NCI-H446 treated with DMSO at 0.1 percent for 48 hours (cell line): ENCODE data around the gene ZNF423.
"Not testable (repeated sequence)": the region's sequence is repeated elsewhere in the genome, so short reads cannot be mapped to it uniquely, and the experiment has no call there.

Experiments
- DNase-seq: peaks from one replicate; lab custom pipeline; 2025; lab: John Stamatoyannopoulos, UW

ZNF423 gene

DNA sequence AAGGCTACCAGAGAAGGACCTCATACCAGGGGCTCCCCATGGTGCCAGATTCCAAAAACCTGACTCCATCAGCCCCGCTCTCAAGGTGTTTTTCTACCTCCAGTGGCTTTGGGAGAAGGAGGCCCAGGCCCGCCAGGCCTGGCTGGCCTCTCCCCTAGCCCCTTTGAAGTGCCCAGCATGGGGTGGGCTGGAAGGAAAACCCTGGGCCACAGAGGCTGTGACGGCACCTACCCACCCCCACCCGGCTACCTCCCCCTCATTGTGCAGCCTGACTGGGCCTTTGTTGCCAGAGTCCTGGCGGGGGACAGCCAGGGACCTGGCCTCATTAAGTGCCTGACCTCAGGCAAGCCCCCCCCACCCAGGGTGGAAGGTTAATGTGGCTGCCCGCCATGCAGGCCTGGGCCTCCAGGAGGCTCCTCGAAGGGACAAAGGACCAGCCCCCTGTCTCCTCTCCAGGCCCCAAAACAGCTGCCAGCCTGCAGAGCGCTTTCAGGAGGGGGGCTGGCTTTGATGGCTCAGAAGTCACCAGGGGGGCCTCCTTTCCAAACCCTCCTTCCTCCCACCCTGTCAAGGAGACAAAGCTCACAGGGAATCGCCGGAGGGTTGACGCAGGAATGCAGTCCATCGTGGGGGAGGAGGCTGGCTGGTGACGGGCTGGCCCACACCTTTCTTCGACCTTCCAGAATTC, 159.4 kb downstream of the ZNF423 start:
- no peak for DNase-seq

DNA sequence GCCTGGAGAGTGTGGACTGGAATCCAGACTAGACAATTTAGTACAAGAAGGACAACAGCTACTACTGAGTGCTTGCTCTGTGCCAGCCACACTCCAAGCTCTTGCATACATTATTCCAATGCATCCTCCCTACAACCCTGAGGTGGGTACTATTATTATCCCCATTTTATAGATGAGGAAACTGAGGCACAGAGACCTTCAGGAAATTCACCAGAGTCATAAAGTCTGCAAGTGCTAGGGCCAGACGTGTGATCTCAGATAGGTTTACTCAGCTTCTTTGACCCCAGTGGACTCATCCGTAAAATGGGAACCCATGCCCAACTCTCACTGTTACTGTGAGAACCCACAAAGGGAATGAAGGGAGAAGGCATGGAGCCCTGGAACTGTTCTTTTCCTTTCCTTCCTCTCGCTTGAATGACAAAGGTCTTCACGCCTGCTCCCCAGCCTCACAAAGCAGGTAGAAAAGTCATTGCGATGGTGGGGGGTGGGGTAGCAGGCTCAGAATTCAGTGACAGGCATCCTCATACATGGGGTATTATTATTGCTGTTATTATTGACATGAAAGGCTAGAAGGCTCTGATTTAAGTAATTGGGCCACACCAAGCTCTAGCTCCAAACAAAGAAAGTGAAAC, 160.0 kb downstream of the ZNF423 start:
- DNase-seq, result no peak

DNA sequence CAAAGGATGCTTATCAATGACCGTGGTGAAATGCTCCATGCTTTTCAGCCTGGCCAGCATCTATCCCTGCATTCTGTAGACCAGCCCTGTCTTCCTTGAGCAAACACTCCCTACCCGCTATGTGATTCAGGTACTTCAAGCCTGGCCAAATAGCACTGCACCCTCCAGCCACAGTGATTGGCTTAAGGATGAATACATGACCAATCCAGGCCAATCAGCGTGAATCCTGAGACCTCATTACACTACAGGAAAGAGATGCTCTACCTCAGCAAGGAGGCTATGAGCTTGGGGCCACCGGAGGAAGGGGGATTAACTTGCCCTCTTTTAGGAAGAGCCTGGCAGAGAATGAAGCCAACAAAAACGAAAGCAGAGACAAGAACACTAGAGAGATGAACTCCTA, 162.5 kb downstream of the ZNF423 start:
- no peak for DNase-seq

DNA sequence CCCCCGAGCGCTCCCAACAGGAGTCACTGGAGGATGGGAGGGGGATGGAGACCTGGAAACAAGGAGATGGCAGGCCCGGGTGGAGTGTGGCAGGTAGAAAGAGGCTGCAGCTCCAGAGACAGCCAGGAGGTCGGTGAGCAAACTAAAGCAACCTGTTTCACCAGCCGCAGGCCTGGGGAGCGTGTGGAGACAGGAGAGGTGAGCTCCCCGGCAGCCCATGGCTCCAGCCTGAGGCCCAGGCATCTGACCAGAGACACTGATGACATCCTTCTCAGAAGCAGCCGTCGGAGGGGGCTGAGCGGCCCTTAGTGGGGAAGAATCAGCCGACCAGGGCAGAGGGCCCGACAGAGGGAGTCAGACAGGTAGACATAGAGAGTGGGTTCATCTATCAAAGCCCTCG, 165.1 kb downstream of the ZNF423 start:
- no peak for DNase-seq

DNA sequence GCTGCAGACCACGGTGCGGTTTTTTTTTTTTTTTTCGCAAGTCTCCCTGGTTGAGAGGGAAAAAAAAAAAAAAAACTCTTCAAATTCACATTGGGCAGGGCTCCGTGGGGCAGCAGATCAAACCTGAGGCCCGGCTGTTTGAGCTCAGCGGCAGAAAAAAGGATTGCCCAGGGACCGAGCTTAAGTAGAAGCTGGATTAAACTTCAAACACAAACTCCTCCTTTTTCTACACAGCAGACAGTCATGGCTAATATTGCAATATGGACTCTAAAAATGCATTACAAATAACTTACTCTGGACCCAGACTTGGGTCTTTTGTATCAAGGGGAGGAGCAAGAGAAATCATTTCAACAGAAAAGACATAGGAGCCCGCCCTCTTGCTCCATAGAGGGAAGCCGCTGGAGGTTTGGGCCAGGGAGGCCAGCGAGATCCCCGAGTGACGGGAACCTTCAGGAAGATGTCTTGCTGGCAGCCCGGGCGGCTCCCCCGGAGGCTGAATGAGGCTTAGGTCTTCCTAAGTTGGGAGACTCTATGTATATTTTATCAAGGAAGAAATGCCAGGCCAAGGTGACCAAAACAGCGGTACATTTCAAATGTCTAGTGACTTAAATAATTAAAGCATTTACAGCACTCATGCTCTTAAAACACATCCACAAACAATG, 167.7 kb downstream of the ZNF423 start:
- DNase-seq, result no peak

DNA sequence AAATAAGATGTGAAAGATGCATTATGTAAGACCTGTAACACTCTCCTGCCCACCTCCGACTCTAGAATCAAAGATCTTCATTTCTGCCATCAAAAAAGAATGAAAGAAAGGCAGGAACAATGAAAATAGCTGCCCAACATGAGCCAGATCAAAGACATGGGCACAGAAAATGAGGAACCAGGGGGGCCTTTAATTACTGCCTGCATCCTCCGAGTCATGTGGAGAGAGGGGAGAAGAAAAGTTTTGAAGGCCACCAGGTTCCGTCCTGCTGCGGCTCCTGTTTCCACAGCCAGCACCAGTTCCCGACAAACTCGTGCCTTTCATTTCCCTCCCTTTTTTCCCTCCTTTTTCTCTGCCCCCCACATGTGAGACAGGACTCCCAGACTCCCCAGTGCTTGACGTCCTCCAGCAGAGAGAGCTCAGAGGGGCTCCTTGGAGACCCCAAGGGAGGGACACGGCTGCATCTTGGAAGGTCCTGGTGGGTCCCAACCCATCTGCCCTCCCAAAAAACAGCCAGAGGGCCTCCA, 168.4 kb downstream of the ZNF423 start:
- no peak for DNase-seq

DNA sequence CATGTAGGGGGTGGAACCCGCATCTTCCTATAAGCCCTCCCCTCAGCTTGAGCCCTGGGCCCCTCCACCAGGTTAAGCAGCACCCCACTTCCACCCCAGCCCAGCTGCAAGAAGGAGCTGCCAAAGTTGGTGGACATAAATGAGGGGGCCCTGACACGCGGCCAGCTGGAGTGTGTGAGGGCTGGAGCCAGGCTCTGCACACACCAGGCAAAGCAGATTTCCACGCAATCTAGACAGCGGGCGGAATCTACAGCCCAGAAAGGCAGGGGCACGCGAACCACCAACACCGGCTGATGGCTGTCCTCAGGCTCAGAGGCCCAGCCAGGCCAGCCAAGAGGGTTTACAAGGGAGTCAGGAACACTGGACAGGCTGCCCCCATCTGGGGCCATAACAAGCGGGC, 171.2 kb downstream of the ZNF423 start:
- no peak for DNase-seq

DNA sequence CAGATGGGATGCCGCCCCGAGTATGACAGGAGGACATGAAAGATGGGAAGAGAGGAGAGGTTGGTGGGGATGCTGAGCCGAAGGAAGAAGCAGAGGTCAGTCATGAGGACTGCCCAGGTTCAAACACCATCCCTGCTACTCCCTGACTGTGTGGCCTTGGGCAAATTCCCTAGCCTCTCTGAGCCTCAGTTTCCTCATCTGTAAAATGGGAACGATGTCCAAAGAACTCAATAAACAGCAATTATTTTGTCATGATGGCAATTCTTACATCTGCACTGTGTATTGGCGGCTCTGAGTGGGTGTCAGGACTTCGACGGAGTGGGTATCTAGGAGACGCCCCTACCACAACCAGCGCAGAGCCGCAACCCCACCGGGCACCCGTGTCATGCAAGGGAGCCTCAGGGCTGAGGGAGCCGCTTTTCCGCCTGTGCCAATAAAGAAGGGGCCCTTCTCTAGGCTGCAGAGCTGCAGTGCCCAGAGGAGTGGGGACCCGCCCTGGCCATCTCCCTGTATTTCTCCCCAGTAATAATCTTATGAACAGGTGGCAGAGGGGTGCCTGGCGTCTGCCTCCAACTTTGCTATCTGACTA, 173.2 kb downstream of the ZNF423 start:
- no peak for DNase-seq

DNA sequence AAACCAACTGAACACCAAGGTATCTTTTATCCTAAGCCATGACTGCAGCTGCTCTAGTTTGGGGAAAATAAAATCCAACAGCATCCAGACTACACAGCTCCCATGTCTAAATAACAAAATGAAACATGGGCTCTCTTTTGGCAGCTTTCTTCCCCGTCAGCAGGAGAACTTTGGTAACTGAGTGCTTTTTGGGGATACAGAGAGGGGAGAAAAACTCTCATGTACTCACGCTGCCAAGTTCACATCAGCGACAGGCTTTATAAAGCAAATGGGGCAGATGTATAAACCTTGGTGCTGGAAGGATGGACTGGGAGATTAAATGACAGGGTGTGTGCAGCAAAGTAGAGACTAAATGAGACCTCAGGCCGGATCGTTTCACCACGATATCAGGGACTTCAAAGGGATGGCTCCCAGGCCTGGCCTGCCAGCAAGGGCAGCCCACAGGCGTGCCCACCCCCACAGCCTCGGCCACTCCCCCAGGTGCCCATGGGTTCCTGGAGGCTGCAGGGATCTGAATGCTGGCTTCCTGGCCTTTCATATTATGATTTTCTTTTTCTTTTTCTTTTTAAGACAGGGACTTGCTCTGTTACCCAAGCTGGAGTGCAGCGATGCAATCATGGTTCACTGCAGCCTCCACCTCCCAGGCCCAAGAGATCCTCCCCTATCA, 174.6 kb downstream of the ZNF423 start:
- DNase-seq, result no peak

DNA sequence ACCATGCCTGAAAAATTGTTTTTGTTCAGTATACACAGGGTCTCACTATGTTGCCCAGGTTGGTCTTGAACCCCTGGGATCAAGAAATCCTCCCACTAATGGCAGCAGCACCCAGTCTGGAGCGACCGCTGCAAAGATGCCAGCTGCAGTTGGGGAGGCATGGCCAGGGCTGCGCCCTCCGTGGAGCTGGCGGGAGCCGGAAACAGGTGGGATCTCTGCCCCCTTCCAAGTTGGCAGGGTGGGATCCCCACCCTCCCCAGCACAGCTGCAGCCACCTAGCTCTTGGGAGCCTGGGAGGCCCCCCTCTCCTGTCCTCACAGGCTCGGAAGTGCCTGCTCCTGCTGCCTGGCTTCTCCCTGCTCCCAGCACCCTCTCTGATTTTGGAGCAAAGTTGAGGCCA, 176.8 kb downstream of the ZNF423 start:
- no peak for DNase-seq

DNA sequence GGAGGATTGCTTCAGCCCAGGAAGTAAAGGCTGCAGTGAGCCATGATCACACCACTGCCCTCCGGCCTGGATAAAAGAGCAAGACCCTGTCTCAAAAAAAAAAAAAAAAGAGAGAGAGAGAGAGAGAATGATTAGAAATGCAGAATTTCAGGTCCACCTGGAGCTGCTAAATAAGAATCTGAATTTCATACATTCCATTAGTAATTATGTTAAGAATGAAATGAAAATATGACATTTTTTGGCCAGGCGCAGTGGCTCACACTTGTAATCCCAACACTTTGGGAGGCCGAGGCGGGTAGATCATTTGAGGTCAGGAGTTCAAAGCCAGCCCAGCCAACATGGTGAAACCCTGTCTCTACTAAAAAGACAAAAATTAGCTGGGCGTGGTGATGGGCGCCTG, 178.3 kb downstream of the ZNF423 start:
- DNase-seq, result not testable (repeated sequence)

DNA sequence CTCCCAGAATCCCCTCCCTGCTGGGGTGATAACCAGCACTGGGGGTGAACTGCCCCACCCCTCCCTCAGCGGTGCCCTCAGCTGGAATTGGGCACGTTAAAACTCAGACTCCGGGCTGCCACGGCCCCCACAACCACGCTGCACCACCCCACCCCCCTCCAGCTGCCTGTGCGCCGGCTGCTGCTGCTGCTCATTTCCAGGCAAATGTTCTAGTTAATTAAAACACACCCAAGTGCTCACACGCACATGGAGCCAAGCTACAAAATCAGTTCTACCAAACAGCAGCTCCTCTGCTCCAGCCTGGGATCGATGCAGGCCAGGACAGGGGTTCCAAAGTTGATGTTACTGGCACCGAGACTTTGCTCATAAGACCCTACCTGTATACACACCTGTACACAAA, 180.5 kb downstream of the ZNF423 start:
- DNase-seq, result no peak

DNA sequence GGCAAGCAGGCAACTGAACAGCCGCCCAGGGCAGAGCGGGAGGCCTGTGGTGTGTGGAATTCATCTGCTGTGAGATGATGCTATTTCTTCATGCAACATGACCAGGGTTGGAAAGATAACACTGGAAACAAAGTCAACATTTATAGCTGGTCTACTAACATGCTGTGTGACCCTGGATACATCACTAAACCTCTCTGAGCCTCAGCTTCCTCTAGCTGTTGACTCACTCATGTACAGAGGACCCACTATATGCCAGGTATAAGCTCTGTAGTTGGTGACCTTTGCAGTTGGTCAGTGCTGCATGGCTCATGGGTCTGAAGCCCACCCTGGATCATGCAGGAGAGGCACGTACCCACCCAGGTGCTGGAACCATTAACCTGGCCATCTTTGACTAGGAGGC, 180.9 kb downstream of the ZNF423 start:
- no peak for DNase-seq

DNA sequence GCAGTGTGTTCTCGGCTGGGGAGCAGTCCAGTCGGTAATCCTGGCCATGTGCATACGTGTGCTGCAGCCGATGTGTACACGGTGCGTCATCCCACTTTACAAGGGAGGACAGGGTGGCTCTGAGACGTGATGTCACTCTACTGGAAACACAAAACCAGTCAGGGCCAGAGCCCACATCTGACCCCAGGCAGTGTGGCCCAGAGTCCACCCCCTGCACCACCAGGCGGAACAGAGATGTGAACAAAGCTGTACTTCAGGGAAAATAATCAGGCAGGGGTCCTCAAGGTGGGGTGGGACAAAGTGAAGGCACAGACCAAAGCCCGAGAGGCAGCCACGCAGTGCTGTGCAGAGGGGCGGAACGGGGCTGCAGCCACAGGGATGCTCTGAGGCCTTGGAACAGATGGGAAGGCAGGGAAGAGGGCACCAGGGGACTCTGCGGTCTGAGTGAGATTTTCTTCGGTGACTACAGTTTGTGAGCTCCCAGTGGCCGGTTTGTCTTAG, 181.5 kb downstream of the ZNF423 start:
- DNase-seq, result no peak

DNA sequence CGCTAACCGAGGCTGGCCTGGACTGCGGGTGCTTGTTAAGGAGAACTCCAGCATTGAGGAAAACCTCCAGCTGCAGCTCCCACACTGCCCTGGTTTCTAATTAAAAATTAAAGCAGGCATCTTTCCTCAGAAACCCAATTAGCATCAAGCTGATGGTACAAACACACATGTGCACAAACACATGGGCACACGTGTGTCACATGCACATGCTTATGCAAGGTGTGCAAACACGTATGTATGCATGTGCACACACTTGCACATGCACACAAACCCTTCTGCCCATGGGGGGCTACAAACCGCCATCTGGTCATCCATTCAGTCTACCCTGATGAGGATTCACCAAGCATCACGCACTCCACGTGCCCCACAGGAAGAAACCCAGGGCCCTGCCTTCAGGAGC, 182.5 kb downstream of the ZNF423 start:
- DNase-seq, result no peak

DNA sequence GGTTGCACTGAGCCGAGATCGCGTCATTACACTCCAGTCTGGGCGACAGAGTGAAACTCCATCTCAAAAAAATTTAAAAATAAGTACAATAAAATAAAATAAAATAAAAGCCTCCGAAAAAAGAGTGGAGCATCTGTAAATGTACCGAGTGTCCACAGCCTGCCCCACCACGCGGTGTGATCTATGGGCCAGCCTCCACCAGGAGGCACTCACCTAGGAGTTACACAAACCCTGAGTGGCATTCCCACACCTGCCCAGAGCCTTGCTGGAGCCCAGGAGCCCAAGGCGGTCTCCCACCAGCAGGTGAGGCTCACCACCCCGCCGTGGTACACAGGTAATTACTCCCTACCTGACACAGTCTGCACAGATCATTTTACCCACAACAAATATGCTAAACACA, 183.2 kb downstream of the ZNF423 start:
- no peak for DNase-seq

DNA sequence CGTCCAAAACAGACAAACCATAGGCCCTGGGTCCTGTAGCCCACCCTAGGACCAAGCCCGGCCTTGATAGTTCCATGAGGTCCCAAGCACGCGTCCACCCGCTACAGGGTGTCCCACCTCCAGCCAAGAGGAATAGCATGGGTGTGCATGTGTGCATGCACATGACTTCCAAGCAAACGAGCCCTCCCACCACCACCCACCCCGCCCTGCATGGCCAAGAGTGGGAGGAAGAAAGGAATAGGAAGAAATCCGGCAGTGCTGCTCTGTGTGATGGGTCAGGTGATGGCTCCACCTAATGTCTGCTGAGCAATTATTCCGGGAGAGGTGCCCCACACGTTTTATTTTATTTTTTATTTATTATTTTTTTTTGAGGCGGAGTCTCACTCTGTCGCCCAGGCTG, 184.6 kb downstream of the ZNF423 start:
- no peak for DNase-seq

DNA sequence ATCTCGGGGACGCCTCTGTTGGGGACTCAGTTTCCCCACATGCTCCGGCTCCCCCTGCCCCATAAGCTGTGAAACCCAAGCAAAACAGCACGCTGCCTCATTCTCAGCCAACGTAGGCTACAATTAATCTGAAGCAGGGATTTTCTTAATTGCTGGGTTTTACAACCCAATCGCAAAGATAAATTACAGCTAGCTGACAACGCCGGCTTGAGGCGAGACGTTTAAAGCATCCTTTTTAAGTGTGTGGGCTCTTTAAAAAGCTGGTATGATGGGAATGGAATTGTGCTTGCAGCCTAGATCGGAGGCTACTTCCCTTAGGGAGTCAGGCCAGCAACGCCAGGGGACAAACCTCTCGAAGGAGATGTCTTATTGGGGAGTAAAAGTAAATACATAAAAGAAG, 185.3 kb downstream of the ZNF423 start:
- no peak for DNase-seq

DNA sequence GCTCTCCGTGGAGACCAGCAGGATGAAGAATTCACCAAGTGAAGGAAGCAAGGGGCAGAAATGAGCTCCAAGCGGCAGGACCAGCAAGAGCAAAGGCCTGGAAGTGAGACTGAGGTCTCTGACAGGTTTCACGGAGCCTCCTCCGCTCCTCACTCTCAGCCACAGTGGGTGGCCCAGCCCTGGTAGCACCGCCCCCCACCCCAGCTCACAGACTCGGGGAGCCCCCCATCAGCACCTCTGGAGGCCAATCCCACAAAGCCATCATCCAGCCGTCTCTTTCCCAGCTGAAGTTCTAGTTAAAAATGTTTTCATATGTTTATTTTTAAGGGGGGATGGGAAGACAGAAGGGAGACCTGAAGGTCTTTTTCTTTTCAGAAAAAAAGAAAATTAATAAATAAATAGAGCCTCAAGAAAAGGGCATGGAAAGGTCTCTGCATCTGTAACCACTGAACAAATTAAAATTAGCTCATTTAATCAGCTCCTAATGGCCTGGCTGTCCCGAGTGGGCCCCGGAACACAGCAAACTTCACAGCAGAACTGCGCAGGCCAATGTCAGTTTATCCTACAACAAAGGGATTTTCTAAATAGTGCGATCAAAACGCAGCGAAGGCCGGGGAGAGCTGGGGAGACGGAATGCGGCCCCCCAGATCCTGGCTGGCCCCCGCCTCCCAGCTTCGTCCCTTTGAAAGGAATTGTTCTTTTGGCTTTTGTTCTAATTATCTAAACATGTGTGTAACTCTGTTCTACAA, 190.3 kb downstream of the ZNF423 start:
- no peak for DNase-seq

DNA sequence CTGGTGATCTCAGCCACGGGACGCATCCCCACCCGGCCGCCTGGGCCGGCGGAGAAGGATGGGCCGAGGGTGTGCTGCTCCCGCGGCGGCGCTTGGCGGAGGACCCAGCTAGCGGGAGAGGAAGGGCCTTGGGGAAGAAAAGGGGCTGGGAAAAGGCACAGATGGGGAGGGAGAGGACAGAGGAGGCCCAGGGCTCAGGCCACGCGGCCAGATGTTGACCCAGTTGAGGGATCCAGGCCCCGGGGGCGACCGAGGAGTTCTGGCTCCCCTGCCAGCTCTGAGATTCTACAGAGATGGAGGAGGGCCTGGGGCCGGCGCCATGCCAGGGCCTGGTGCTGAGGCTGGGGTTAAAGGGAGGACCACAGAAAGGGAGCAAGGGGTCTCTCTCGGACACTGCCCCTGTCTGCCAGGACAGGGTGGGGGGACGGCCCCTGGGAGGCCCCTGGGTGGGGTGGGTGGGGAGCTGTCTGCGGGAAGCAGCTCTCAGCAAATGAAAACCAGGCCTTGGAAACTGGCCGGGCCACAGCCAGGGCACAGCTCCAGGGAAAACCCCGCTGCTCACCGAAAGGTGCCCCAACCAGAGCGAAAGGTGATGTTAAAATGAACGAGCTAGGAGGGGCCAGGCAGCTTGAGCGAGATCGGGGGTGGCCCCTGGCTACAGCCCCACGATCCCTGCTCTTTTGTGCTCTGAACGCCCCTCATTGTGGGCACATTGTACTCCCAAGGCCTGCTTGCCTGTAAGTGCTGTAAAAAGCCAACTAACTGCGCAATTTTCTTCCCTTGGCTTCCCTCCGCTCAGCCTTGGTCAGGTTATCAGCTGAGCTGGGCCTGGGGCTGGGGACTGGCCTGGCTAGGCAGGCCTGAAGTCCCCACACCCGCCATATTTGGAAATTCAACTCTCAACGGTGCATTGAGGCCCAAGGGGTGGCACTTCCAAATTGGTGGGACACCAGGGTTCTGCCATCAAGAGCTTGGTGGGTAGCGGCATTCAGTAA, 191.4 kb downstream of the ZNF423 start:
- DNase-seq, result no peak
